Measurements from ENCODE around the gene PCMT1. TPM values are rescaled to one million over a fixed set of nuclear protein-coding genes. Genes with fewer than 3 reads are reported as not detected.

PCMT1 gene
- total and polyA plus RNA-seq, 9 of the 15 experiments (the other 6 are each of a cell fraction or from before 2014, with no cell fraction given) = 217 to 541 (median 327) TPM

DNA sequence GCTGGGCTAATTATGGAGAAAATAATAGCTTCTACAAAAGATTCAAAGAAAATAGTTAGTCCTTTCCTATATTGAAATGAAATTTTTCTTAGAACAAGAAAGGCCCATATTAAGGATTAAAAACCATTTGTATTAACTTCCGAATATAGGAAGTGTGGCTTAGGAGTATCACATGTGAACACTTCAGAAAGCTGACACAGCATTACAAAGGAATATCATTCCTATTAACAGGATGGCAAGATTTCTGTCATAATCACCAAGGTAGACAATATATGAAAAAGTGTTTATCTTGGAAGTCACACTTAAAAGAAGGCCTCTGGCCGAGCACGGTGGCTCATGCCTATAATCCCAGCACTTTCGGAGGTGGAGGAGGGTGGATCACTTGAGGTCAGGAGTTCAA is 26.3 kb upstream of the PCMT1 start:
- H3K79me2 ChIP-seq (ENCODE audit: control insufficient read depth, insufficient read depth, low read length) = peaks cover 14% of the 10 kb centered on the region
- FAIRE-seq (no peak), DNase-seq (ENCODE audit: extremely low read depth in 1 of 4, low spot score in 3 of 4) (no peak), ATAC-seq (no peak)
- peaks cover 56% of the 10 kb centered on the region for H3K36me3 ChIP-seq (ENCODE audit: control insufficient read depth, insufficient read depth, low read length)
- in situ Hi-C loops (cut with MboI) (loop anchor here (5.0 to 10.0 kb wide), 2 partner anchors 99 to 202 kb away; partner anchors contain the start of gene RAET1G), intact Hi-C loops (cut with micrococcal nuclease) (loop anchor here (5.0 kb wide), 1 partner anchor 204 kb away; no protein-coding TSS in a partner anchor)
- no peak overlapping the region for H2AFZ ChIP-seq (ENCODE audit: low read depth, low read length)
- no peak overlapping the region for H3K4me2 ChIP-seq (ENCODE audit: insufficient read depth, low read length)
- no peaks in the 10 kb centered on the region for H3K27me3 ChIP-seq (ENCODE audit: control insufficient read depth in 2 of 2, insufficient read depth in 2 of 2, low read length in 2 of 2)
- H3K4me1 ChIP-seq (replicated peaks in 1 of 2; ENCODE audit: control insufficient read depth in 2 of 2, insufficient read depth in 2 of 2, low read length in 2 of 2) = peaks cover 9 to 19% of the 10 kb centered on the region in 2 experiments
- no peak overlapping the region for H3K27ac ChIP-seq (ENCODE audit: extremely low read depth, low read depth, low read length)
- H3K9ac ChIP-seq (ENCODE audit: insufficient read depth in 1 of 2, low read depth in 2 of 2, low read length in 2 of 2) = no peak overlapping the region
- ChIA-PET CTCF (ENCODE audit: low intra/inter-chr PET ratio) (interaction anchor here (0.7 to 1.2 kb wide), 6 partner anchors 27 to 203 kb away, joined by 3 to 7 read pairs (median 4); no protein-coding TSS in a partner anchor), POLR2A (interaction anchor here (1.2 kb wide), 1 partner anchor 187 kb away, joined by 6 read pairs; no protein-coding TSS in a partner anchor)
- H3K4me3 ChIP-seq = no peak overlapping the region
- H3K9me1 ChIP-seq (ENCODE audit: control insufficient read depth, insufficient read depth, low read length) = no peaks in the 10 kb centered on the region
- BruUV-seq (replicated peaks) = no TSS peak
- 82% methylated on average over 4 of the region's 4 CpGs for WGBS (ENCODE audit: insufficient coverage, low coverage, missing lambda C conversion rate)
- no peaks in the 10 kb centered on the region for H4K20me1 ChIP-seq (replicated peaks; ENCODE audit: control insufficient read depth, insufficient read depth, low read length)
- H3K9me3 ChIP-seq (replicated peaks; ENCODE audit: control insufficient read depth, insufficient read depth, low read depth, low read length) = no peaks in the 10 kb centered on the region
- TF ChIP-seq, protein P1, sequence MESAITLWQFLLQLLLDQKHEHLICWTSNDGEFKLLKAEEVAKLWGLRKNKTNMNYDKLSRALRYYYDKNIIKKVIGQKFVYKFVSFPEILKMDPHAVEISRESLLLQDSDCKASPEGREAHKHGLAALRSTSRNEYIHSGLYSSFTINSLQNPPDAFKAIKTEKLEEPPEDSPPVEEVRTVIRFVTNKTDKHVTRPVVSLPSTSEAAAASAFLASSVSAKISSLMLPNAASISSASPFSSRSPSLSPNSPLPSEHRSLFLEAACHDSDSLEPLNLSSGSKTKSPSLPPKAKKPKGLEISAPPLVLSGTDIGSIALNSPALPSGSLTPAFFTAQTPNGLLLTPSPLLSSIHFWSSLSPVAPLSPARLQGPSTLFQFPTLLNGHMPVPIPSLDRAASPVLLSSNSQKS (CRISPR knock-in tag; IDR thresholded peaks at IDR 0.05) = no peak
- no peak for TF ChIP-seq NFRKB (IDR thresholded peaks at IDR 0.05; ENCODE audit: low read depth)
- TF ChIP-seq ZNF316 (IDR thresholded peaks at IDR 0.05) = peak; percentile 84
- no peak for TF ChIP-seq MCM3 (IDR thresholded peaks at IDR 0.05)
- TF ChIP-seq C11orf30 (IDR thresholded peaks at IDR 0.05; ENCODE audit: low read depth) = peak; percentile 75
- TF ChIP-seq RBM14 (IDR thresholded peaks at IDR 0.05; ENCODE audit: borderline replicate concordance, insufficient read depth, low read depth, low read length) = no peak
- TF ChIP-seq, protein P2, sequence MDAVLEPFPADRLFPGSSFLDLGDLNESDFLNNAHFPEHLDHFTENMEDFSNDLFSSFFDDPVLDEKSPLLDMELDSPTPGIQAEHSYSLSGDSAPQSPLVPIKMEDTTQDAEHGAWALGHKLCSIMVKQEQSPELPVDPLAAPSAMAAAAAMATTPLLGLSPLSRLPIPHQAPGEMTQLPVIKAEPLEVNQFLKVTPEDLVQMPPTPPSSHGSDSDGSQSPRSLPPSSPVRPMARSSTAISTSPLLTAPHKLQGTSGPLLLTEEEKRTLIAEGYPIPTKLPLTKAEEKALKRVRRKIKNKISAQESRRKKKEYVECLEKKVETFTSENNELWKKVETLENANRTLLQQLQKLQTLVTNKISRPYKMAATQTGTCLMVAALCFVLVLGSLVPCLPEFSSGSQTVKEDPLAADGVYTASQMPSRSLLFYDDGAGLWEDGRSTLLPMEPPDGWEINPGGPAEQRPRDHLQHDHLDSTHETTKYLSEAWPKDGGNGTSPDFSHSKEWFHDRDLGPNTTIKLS (IDR thresholded peaks at IDR 0.05; ENCODE audit: borderline replicate concordance, low read depth) = no peak
- TF ChIP-seq MAFK (IDR thresholded peaks at IDR 0.05; ENCODE audit: low read length) = 0 out of 2 replicates have a peak, but pooled peaks have one; percentile 48
- TF ChIP-seq, protein P3, sequence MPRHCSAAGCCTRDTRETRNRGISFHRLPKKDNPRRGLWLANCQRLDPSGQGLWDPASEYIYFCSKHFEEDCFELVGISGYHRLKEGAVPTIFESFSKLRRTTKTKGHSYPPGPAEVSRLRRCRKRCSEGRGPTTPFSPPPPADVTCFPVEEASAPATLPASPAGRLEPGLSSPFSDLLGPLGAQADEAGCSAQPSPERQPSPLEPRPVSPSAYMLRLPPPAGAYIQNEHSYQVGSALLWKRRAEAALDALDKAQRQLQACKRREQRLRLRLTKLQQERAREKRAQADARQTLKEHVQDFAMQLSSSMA (CRISPR knock-in tag; IDR thresholded peaks at IDR 0.05) = no peak
- no peak for TF ChIP-seq CHD1 (IDR thresholded peaks at IDR 0.05; ENCODE audit: low read length)
- TF ChIP-seq ADNP (tag; IDR thresholded peaks at IDR 0.05) = no peak
- TF ChIP-seq, protein P4, sequence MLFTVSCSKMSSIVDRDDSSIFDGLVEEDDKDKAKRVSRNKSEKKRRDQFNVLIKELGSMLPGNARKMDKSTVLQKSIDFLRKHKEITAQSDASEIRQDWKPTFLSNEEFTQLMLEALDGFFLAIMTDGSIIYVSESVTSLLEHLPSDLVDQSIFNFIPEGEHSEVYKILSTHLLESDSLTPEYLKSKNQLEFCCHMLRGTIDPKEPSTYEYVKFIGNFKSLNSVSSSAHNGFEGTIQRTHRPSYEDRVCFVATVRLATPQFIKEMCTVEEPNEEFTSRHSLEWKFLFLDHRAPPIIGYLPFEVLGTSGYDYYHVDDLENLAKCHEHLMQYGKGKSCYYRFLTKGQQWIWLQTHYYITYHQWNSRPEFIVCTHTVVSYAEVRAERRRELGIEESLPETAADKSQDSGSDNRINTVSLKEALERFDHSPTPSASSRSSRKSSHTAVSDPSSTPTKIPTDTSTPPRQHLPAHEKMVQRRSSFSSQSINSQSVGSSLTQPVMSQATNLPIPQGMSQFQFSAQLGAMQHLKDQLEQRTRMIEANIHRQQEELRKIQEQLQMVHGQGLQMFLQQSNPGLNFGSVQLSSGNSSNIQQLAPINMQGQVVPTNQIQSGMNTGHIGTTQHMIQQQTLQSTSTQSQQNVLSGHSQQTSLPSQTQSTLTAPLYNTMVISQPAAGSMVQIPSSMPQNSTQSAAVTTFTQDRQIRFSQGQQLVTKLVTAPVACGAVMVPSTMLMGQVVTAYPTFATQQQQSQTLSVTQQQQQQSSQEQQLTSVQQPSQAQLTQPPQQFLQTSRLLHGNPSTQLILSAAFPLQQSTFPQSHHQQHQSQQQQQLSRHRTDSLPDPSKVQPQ (CRISPR knock-in tag; IDR thresholded peaks at IDR 0.05; ENCODE audit: borderline replicate concordance) = no peak
- no peak for TF ChIP-seq PCBP2 (IDR thresholded peaks at IDR 0.05; ENCODE audit: low read depth, low read length, poor library complexity, severe bottlenecking)
- TF ChIP-seq, protein P5, sequence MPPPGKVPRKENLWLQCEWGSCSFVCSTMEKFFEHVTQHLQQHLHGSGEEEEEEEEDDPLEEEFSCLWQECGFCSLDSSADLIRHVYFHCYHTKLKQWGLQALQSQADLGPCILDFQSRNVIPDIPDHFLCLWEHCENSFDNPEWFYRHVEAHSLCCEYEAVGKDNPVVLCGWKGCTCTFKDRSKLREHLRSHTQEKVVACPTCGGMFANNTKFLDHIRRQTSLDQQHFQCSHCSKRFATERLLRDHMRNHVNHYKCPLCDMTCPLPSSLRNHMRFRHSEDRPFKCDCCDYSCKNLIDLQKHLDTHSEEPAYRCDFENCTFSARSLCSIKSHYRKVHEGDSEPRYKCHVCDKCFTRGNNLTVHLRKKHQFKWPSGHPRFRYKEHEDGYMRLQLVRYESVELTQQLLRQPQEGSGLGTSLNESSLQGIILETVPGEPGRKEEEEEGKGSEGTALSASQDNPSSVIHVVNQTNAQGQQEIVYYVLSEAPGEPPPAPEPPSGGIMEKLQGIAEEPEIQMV (tag; conservative IDR thresholded peaks at IDR 0.05; ENCODE audit: low read depth) = no peak
- TF ChIP-seq ARHGAP35 (IDR thresholded peaks at IDR 0.05; ENCODE audit: partially characterized antibody) = no peak
- TF ChIP-seq HNRNPK (IDR thresholded peaks at IDR 0.05; ENCODE audit: low read depth, low read length, poor library complexity, severe bottlenecking) = no peak
